Brain microvascular endothelial cell (primary cell): ENCODE data around the gene ZDHHC6.

Source experiments
- DNase-seq: peaks from one replicate; pipeline ENCODE4 v3.0.0-alpha.2; 2020
- H3K27ac ChIP-seq: fragments of 250-450 bp; sonication (Bioruptor Pico); 2 replicates; pipeline ENCODE4 v1.5.1; 2020; ENCODE audit warnings: mild to moderate bottlenecking, moderate library complexity
- H3K27me3 ChIP-seq: fragments of 250-450 bp; sonication (Bioruptor Pico); replicated peaks from 2 replicates; pipeline ENCODE4 v1.5.1; 2020; ENCODE audit warnings: mild to moderate bottlenecking
- H3K36me3 ChIP-seq: fragments of 250-450 bp; sonication (Bioruptor Pico); replicated peaks from 2 replicates; pipeline ENCODE4 v1.5.1; 2020; ENCODE audit warnings: mild to moderate bottlenecking
- H3K4me3 ChIP-seq: 2 replicates; pipeline ENCODE4 v1.5.1; 2011; ENCODE audit warnings: low read depth, mild to moderate bottlenecking, control low read depth, low read length, moderate library complexity
- in situ Hi-C: cut with HindIII; loops from 2 replicates; pipeline ENCODE4 v1.10.0; 2017; ENCODE audit warnings: low sequenced_read_pairs, low pct_ligation_motif_present
- TF ChIP-seq, protein P1 (sequence below): IDR thresholded peaks from 2 replicates; pipeline ENCODE4 v1.5.1; 2011; ENCODE audit warnings: low read depth, mild to moderate bottlenecking, moderate library complexity, low read length, control low read depth, inconsistent platforms; ENCODE audit errors: missing control alignments

ZDHHC6 gene

DNA sequence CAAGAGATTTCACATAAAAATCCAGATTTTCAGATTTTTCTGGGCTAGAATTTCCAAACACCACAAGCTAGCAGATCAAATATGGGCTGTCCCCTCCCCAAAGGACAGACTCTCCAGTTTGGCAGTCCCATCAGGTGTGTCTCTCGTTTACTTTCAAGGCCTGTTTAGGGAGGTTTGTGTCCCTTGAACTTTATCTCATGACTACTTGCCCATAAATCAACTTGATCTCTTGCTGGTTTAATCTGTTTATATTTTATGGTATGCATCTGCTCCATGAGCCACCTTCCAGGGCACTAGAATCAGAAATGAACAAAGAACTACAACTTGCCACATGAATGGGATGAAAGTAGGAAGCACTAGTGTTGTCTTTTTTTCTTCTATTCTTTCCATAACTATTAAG, 5.2 kb downstream of the ZDHHC6 start:
- no peak for DNase-seq
- Histone ChIP-seq H3K36me3 (peaks cover 18% of the 10 kb centered on the region), H3K27ac (no peak overlapping the region), H3K4me3 (no peak overlapping the region), H3K27me3 (no peaks in the 10 kb centered on the region)
- in situ Hi-C loops = no loop called here
- TF ChIP-seq, protein P1, sequence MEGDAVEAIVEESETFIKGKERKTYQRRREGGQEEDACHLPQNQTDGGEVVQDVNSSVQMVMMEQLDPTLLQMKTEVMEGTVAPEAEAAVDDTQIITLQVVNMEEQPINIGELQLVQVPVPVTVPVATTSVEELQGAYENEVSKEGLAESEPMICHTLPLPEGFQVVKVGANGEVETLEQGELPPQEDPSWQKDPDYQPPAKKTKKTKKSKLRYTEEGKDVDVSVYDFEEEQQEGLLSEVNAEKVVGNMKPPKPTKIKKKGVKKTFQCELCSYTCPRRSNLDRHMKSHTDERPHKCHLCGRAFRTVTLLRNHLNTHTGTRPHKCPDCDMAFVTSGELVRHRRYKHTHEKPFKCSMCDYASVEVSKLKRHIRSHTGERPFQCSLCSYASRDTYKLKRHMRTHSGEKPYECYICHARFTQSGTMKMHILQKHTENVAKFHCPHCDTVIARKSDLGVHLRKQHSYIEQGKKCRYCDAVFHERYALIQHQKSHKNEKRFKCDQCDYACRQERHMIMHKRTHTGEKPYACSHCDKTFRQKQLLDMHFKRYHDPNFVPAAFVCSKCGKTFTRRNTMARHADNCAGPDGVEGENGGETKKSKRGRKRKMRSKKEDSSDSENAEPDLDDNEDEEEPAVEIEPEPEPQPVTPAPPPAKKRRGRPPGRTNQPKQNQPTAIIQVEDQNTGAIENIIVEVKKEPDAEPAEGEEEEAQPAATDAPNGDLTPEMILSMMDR = no peak

DNA sequence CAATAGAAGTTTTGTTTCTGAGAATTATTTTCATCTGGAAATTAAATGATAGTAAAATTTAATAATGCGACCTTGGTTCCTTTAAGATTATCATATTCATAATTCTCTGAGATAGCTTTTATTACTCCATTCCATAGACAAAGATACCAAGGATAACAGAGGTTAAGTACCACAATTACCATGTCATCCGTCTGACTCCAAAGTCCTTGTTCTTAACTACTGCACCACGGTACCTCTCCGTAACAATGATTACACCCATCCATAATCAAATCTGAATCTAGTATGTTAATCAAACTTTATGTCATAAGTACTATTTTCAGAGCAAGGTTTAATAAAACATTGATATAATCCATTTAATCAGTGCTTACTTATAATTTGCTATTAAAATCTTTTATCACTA, 8.4 kb downstream of the ZDHHC6 start:
- H3K36me3 ChIP-seq = peaks cover 20% of the 10 kb centered on the region
- no peak overlapping the region for H3K27ac ChIP-seq
- no peaks in the 10 kb centered on the region for H3K27me3 ChIP-seq
- no peak for DNase-seq
- TF ChIP-seq, protein P1 = no peak
- in situ Hi-C loops = no loop called here
- H3K4me3 ChIP-seq = no peak overlapping the region

DNA sequence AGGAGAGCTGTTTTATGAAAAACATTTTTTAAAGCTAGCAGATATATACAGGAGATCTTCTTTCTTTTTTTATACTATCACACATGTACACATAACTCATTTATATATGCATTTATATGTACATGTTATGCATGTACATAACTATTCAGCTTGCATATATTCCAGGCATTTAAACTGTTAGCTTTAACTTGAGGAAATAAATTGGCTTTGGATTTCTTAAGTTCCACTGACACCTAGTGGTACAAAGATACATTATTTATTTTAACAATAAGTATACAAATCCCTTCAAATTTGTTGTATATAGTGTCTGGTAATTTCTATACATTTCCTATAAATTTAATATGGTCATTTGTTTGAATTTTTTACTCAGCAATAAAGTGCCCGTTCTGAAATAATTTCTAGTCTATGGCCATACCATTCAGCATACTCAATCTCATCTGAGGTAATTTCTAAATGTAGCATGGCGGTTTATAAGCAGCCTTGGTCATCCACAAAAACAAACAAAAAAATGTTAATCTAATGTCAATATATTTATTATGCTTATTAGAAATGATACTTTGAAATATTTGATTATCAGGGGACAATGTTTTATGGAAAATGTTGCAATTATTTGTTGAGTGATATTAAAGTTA, 11.6 kb downstream of the ZDHHC6 start:
- TF ChIP-seq, protein P1 = peak; percentile 8
- Histone ChIP-seq H3K27me3 (no peaks in the 10 kb centered on the region), H3K36me3 (peaks cover 36% of the 10 kb centered on the region), H3K27ac (no peak overlapping the region), H3K4me3 (no peak overlapping the region)
- in situ Hi-C loops = no loop called here
- no peak for DNase-seq

DNA sequence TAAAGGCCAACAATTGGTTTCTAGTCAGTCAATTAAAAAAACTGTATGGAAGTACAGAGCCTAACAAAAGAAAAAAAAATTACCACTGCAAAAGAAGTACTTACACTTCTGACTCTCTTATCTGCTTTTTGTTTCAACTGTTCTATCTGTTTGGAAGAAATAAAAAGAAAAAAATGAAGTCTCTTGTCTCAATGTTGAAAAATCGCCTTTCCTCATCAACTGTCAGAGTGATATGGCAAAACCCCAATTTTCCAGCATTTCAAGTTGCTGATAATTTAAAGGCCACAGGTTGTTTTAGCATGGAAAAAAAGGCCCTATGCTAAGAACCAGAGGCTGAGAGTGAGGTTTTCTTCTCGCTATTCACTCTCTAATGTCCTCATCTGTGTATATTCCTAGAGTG, 13.6 kb downstream of the ZDHHC6 start:
- Histone ChIP-seq H3K4me3 (no peak overlapping the region), H3K27me3 (no peaks in the 10 kb centered on the region), H3K27ac (no peak overlapping the region), H3K36me3 (peaks cover 36% of the 10 kb centered on the region)
- TF ChIP-seq, protein P1 = no peak
- no peak for DNase-seq
- in situ Hi-C loops = no loop called here

DNA sequence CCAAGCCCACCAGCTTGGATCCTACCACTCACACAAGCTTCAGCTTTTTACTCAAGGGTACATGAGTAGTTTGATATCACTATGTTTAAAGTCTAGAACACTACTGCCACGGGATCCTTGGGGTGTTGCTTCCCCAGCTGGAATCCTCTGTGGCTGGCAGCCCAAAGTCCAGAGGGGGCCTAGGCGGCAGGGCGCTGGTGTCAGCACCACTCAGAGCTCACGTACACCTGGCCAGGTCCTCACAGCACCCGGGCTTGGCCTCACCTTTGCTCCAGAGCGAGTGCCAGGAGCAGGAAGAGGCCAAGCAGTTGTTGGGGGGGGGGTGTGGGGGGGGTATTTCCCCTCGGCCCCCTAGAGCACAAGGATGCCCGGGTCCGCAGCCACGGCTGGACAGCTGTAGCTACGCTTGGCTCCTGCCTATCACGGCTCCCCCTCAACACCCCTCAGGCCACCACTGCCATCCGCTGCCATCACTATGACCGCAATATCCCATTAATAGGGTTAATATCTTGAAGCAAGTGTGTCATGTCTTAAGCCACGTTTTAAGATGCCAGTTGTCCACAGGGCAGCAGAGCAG, 17.0 kb downstream of the ZDHHC6 start:
- peaks cover 29% of the 10 kb centered on the region for H3K36me3 ChIP-seq
- in situ Hi-C loops = no loop called here

More for the DNA sequence above, 17.0 kb downstream of the ZDHHC6 start:
- TF ChIP-seq, protein P1 = no peak
- DNase-seq = no peak
- Histone ChIP-seq H3K4me3 (no peak overlapping the region), H3K27ac (no peak overlapping the region), H3K27me3 (no peaks in the 10 kb centered on the region)
